Measurements from ENCODE around the gene TLCD5.

GRCh38 chr11:120333801-120334200, 8.7 kb downstream of the TLCD5 start:
- TF ChIP-seq FOXK1 (CRISPR knock-in tag; IDR thresholded peaks at IDR 0.05), result no peak
- TF ChIP-seq, protein P1, sequence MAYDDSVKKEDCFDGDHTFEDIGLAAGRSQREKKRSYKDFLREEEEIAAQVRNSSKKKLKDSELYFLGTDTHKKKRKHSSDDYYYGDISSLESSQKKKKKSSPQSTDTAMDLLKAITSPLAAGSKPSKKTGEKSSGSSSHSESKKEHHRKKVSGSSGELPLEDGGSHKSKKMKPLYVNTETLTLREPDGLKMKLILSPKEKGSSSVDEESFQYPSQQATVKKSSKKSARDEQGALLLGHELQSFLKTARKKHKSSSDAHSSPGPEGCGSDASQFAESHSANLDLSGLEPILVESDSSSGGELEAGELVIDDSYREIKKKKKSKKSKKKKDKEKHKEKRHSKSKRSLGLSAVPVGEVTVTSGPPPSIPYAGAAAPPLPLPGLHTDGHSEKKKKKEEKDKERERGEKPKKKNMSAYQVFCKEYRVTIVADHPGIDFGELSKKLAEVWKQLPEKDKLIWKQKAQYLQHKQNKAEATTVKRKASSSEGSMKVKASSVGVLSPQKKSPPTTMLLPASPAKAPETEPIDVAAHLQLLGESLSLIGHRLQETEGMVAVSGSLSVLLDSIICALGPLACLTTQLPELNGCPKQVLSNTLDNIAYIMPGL (CRISPR knock-in tag; IDR thresholded peaks at IDR 0.05), result no peak
- no peak for TF ChIP-seq CTCF (IDR thresholded peaks at IDR 0.05)

Measured in WTC11 (cell line).